HG03196 (cell line): ENCODE results near the gene STARD9.
"Not testable (repeated sequence)": the region's sequence is repeated elsewhere in the genome, so short reads cannot be mapped to it uniquely, and the experiment has no call there.

ENCODE experiments used
- ATAC-seq: cut with Tn5 transposase; IDR thresholded peaks from one replicate; pipeline ENCODE4 v1.9.1; 2021; ENCODE audit not compliant: unreplicated experiment

STARD9 gene

DNA sequence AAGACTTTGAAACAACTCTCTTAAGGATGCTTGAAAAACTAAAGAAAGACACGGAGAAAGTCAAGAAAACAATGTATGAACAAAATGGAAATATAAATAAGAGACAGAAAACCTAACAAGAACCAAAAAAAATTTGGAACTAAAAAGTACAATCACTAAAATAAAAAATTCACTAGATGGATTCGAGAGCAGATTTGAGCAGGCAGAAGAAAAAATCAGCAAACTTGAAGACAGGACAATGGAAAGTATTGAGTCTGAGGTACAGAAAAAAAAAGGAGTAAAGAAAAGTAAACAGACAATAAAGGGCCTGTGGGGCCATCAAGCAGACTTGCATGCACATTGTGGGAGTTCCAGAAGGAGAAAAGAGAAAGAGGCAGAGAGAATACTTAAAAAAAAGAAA is 174.9 kb downstream of the STARD9 start:
- no peak for ATAC-seq

DNA sequence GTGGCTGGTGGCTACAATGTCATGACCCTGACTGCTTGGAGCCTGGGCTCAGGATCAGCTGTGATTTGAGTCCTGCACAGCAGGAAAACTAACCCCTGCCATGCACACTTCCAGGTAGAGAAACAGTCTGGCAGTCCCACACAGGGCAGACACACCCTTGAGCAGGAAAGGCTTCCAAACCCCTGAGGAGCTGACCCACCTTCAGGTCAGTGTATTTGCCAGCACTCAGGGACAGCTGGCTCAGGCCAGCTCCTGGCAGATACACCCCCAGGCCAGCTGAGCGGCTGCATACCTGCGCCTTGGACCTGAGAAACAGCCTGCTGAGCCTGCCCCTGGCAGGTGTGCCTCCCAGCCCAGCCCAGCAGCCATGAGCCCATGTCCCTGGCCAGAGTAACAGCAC is 183.7 kb downstream of the STARD9 start:
- ATAC-seq: no peak

DNA sequence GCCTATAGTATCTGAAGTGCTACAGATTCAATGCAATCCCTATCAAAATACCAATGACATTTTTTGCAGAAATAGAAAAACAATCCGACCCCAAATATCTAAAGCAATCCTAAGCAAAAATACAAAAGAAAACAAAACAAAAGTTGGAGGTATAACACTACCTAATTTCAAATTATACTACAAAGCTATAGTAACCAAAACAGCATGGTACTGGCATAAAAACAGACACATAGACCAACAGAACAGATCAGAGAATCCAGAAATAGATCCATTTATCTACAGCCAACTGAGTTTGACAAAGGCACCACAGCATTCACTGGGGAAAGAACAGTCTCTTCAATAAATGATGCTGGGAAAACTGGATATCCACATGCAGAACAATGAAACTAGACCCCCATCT is 185.4 kb downstream of the STARD9 start:
- no peak for ATAC-seq

DNA sequence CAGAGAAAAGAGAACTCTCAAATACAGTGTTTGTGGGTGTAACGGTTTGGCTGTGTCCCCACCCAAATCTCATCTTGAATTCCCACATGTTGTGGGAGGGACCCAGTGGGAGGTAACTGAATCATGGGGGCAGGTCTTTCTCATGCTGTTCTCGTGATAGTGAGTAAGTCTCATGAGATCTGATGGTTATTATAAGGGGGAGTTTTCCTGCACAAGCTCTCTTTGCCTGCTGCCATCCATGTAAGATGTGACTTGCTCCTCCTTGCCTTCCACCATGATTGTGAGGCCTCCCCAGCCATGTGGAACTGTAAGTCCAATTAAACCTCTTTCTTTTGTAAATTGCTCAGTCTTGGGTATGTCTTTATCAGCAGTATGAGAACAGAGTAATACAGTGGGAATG is 186.4 kb downstream of the STARD9 start:
- ATAC-seq: not testable (repeated sequence)

DNA sequence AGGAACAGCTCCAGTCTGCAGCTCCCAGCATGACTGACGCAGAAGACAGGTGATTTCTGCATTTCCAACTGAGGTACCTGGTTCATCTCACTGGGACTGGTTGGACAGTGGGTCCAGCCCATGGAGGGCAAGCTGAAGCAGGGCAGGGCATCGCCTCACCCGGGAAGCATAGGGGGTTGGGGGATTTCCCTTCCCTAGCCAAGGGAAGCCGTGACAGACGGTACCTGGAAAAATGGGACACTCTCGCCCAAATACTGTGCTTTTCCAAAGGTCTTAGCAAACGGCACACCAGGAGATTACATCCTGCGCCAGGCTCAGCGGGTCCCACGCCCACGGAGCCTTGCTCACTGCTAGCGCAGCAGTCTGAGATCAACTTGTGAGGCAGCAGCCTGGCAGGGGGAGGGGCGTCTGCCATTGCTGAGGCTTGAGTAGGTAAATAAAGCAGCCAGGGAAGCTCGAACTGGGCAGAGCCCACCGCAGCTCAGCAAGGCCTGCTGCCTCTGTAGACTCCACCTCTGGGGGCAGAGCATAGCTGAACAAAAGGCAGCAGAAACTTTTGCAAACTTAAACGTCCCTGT is 188.8 kb downstream of the STARD9 start:
- ATAC-seq: not testable (repeated sequence)

DNA sequence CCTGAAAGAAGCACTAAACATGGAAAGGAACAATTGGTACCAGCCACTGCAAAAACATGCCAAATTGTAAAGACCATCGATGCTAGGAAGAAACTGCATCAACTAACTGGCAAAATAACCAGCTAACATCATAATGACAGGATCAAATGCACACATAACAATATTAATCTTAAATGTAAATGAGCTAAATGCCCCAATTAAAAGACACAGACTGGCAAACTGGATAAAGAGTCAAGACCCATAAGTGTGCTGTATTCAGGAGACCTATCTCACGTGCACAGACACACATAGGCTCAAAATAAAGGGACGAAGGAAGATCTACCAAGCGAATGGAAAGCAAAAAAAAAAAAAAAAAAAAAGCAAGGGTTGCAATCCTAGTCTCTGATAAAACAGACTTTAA is 190.7 kb downstream of the STARD9 start:
- not testable (repeated sequence) for ATAC-seq
